ENCODE data around the gene NQO2. TPM values are rescaled to one million over a fixed set of nuclear protein-coding genes. Genes with fewer than 3 reads are reported as not detected.

Gene NQO2
- total RNA-seq, 1 experiment from 2014 or later, result 82.9 TPM

DNA sequence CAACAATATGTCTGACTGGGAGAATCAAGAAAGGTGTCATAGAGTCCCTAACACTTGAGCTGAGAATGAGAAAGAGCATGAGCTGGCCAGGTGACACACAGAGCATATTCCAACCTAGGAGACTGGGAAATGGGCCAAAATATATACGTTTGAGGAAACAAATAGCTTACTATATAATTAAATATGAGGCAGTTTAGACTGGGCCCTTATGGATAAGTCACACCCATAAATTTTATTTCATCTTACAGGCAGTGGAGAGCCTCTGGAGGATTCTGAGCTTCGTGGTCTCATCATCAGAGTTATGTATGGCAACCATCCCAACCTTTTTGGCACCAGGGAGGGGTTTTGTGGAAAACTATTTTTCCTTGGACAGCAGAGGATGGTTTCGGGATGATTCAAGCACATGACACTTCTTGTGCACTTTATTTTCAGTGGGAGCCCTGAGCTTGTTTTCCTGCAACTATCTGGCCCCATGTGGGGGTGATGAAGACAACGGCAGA lies 12.9 kb upstream of the NQO2 start:
- no peaks in the 10 kb centered on the region for H4K20me1 ChIP-seq (ENCODE audit: insufficient read depth)
- ChIA-PET POLR2A (interaction anchor here (0.9 to 2.2 kb wide), 10 partner anchors 9 to 196 kb away, joined by 3 to 11 read pairs (median 8); partner anchors contain the start of gene NQO2), RAD21 (ENCODE audit: low non-redundant PET in 1 of 2, low total read pairs in 2 of 2, uncharacterized antibody in 2 of 2, unreplicated experiment in 2 of 2) (interaction anchor here (2.8 to 3.6 kb wide), 2 partner anchors 34 to 140 kb away, joined by 9 to 14 read pairs; no protein-coding TSS in a partner anchor), CTCF (interaction anchor here (0.7 to 2.2 kb wide), 6 partner anchors 11 to 195 kb away, joined by 3 to 19 read pairs (median 4); partner anchors contain the start of gene SERPINB6)
- TF ChIP-seq EZH2phosphoT487 (IDR thresholded peaks at IDR 0.05; ENCODE audit: borderline replicate concordance) (no peak), ELF1 (IDR thresholded peaks at IDR 0.05; ENCODE audit: borderline replicate concordance, low read depth) (no peak), JUND (IDR thresholded peaks at IDR 0.05) (no peak), CBX3 (IDR thresholded peaks at IDR 0.05; ENCODE audit: low read depth) (no peak), CEBPB (IDR thresholded peaks at IDR 0.05; ENCODE audit: low read depth) (no peak), ZBTB33 (IDR thresholded peaks at IDR 0.05; ENCODE audit: extremely low read depth, insufficient replicate concordance, low read length) (no peak), TCF7L2 (IDR thresholded peaks at IDR 0.05; ENCODE audit: borderline replicate concordance, extremely low read depth, insufficient read depth, insufficient read length) (no peak), MAX (IDR thresholded peaks at IDR 0.05) (no peak), RAD21 (IDR thresholded peaks at IDR 0.05; ENCODE audit: low read depth) (no peak), CTCF (IDR thresholded peaks at IDR 0.05 in 2 of 3, conservative IDR thresholded peaks at IDR 0.05 in 1 of 3; ENCODE audit: borderline replicate concordance in 1 of 3, insufficient read depth in 1 of 3, low read depth in 2 of 3, low read length in 2 of 3) (no peak), EGR1 (IDR thresholded peaks at IDR 0.05; ENCODE audit: low read depth) (no peak), ZFX (IDR thresholded peaks at IDR 0.05) (no peak), SRF (IDR thresholded peaks at IDR 0.05; ENCODE audit: low read depth) (no peak), POLR2A (IDR thresholded peaks at IDR 0.05; ENCODE audit: borderline replicate concordance, extremely low read depth, insufficient read depth, insufficient read length) (no peak), YY1 (IDR thresholded peaks at IDR 0.05; ENCODE audit: extremely low read depth, insufficient replicate concordance, low read depth, low read length) (no peak), SIN3A (IDR thresholded peaks at IDR 0.05; ENCODE audit: low read depth) (no peak), FOSL1 (IDR thresholded peaks at IDR 0.05; ENCODE audit: low read depth) (no peak)
- TF ChIP-seq, protein P1, sequence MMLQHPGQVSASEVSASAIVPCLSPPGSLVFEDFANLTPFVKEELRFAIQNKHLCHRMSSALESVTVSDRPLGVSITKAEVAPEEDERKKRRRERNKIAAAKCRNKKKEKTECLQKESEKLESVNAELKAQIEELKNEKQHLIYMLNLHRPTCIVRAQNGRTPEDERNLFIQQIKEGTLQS (IDR thresholded peaks at IDR 0.05), result no peak
- DNase-seq (ENCODE audit: low read depth, low spot score) (no peak), ATAC-seq (no peak)
- peaks cover 41 to 71% of the 10 kb centered on the region in 2 experiments for H3K4me1 ChIP-seq (ENCODE audit: control insufficient read depth in 1 of 2, insufficient read depth in 2 of 2, low read length in 2 of 2)
- intact Hi-C loops (cut with micrococcal nuclease), result no loop called here
- no TSS peak for BruUV-seq (replicated peaks)
- H3K36me3 ChIP-seq (ENCODE audit: control insufficient read depth in 1 of 2, insufficient read depth in 2 of 2, low read length in 2 of 2), result no peaks in the 10 kb centered on the region
- H3K9ac ChIP-seq (ENCODE audit: low read length), result peak overlapping the region; percentile 15
- peak overlapping the region; percentile 92 for H3K27ac ChIP-seq (ENCODE audit: low read depth, low read length)
- H3K79me2 ChIP-seq (ENCODE audit: insufficient read depth, low read length), result no peaks in the 10 kb centered on the region
- no peaks in the 10 kb centered on the region for H3K9me3 ChIP-seq (ENCODE audit: control insufficient read depth in 1 of 2, insufficient read depth in 1 of 2, low read depth in 1 of 2, low read length in 2 of 2)
- no peak overlapping the region for H2AFZ ChIP-seq (ENCODE audit: low read depth, low read length, poor library complexity, severe bottlenecking)
- peak overlapping the region; percentile 79 for H3K4me2 ChIP-seq (ENCODE audit: low read length)
- no peaks in the 10 kb centered on the region for H3K9me2 ChIP-seq (ENCODE audit: insufficient read depth)
- no peak overlapping the region for H3K4me3 ChIP-seq (replicated peaks in 1 of 2; ENCODE audit: low read depth in 1 of 2, low read length in 2 of 2)
- H3K27me3 ChIP-seq (ENCODE audit: insufficient read depth, low read length), result no peaks in the 10 kb centered on the region
